ENCODE measurements around the gene SLC39A9. TPM values are rescaled to one million over a fixed set of nuclear protein-coding genes. Genes with fewer than 3 reads are reported as not detected.
A peak's percentile ranks its signal among the peaks of the same experiment; 100 is the strongest.

Gene SLC39A9
- total RNA-seq, 1 experiment from 2014 or later: 44.1 TPM

DNA sequence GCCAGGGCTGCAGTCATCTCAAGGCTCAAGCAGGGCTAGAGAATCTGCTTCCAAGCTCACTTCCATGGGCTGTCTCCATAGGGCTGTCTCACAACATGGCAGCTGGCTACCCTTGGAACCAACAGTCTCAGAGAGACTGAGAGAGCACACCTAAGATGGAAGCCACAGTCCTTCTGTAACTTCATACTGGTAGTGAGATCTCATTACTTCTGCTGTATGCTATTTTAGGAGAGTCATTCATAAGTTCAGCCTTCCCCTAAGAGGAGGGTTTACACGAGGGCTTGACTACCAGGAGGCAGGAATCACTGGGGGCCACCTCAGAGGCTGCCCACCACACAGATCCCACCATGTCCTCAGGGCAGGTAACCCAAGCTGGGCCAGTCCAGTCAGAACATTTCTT lies 30.1 kb upstream of the SLC39A9 start (continued):
- TF ChIP-seq, protein P1, sequence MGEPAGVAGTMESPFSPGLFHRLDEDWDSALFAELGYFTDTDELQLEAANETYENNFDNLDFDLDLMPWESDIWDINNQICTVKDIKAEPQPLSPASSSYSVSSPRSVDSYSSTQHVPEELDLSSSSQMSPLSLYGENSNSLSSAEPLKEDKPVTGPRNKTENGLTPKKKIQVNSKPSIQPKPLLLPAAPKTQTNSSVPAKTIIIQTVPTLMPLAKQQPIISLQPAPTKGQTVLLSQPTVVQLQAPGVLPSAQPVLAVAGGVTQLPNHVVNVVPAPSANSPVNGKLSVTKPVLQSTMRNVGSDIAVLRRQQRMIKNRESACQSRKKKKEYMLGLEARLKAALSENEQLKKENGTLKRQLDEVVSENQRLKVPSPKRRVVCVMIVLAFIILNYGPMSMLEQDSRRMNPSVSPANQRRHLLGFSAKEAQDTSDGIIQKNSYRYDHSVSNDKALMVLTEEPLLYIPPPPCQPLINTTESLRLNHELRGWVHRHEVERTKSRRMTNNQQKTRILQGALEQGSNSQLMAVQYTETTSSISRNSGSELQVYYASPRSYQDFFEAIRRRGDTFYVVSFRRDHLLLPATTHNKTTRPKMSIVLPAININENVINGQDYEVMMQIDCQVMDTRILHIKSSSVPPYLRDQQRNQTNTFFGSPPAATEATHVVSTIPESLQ (CRISPR knock-in tag; IDR thresholded peaks at IDR 0.05): no peak
- TF ChIP-seq IRF2 (CRISPR knock-in tag; IDR thresholded peaks at IDR 0.05; ENCODE audit: borderline replicate concordance, low read depth): no peak
- TF ChIP-seq, protein P2, sequence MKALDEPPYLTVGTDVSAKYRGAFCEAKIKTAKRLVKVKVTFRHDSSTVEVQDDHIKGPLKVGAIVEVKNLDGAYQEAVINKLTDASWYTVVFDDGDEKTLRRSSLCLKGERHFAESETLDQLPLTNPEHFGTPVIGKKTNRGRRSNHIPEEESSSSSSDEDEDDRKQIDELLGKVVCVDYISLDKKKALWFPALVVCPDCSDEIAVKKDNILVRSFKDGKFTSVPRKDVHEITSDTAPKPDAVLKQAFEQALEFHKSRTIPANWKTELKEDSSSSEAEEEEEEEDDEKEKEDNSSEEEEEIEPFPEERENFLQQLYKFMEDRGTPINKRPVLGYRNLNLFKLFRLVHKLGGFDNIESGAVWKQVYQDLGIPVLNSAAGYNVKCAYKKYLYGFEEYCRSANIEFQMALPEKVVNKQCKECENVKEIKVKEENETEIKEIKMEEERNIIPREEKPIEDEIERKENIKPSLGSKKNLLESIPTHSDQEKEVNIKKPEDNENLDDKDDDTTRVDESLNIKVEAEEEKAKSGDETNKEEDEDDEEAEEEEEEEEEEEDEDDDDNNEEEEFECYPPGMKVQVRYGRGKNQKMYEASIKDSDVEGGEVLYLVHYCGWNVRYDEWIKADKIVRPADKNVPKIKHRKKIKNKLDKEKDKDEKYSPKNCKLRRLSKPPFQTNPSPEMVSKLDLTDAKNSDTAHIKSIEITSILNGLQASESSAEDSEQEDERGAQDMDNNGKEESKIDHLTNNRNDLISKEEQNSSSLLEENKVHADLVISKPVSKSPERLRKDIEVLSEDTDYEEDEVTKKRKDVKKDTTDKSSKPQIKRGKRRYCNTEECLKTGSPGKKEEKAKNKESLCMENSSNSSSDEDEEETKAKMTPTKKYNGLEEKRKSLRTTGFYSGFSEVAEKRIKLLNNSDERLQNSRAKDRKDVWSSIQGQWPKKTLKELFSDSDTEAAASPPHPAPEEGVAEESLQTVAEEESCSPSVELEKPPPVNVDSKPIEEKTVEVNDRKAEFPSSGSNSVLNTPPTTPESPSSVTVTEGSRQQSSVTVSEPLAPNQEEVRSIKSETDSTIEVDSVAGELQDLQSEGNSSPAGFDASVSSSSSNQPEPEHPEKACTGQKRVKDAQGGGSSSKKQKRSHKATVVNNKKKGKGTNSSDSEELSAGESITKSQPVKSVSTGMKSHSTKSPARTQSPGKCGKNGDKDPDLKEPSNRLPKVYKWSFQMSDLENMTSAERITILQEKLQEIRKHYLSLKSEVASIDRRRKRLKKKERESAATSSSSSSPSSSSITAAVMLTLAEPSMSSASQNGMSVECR (CRISPR knock-in tag; IDR thresholded peaks at IDR 0.05; ENCODE audit: borderline replicate concordance): no peak
- TF ChIP-seq ZNF232 (CRISPR knock-in tag; IDR thresholded peaks at IDR 0.05): no peak
- TF ChIP-seq ZBTB21 (CRISPR knock-in tag; IDR thresholded peaks at IDR 0.05; ENCODE audit: borderline replicate concordance): no peak
- TF ChIP-seq, protein P3, sequence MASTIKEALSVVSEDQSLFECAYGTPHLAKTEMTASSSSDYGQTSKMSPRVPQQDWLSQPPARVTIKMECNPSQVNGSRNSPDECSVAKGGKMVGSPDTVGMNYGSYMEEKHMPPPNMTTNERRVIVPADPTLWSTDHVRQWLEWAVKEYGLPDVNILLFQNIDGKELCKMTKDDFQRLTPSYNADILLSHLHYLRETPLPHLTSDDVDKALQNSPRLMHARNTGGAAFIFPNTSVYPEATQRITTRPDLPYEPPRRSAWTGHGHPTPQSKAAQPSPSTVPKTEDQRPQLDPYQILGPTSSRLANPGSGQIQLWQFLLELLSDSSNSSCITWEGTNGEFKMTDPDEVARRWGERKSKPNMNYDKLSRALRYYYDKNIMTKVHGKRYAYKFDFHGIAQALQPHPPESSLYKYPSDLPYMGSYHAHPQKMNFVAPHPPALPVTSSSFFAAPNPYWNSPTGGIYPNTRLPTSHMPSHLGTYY (CRISPR knock-in tag; IDR thresholded peaks at IDR 0.05): no peak

DNA sequence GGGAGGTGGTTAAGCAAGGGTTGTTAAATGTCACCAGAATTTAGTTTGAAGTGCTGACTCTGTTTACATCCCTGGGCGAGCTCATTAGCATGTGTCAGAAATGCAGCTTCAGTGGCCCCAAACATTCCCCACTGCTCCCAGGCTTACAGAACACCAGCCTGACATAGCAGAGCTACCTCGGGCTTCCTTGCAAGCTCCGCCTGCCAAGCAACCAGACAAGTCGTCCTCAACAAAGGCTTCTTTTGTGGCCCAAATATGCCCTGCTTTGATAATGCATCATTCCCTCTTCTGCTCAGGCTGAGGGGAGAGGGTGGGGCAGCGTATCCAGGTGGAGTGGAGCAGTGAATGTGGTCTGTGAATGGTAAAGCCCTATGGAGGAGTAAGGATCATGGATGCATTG lies 28.4 kb upstream of the SLC39A9 start:
- Mint-ChIP-seq H3K27ac (no peak overlapping the region), H3K4me1 (no peaks in the 10 kb centered on the region), H3K36me3 (peaks cover 8% of the 10 kb centered on the region), H3K4me3 (no peak overlapping the region), H3K27me3 (ENCODE audit: low read depth) (no peaks in the 10 kb centered on the region), H3K9me3 (no peaks in the 10 kb centered on the region)
- ChIA-PET POLR2A (no interaction called here), CTCF (interaction anchor here (0.8 to 2.2 kb wide), 4 partner anchors 23 to 127 kb away, joined by 3 to 7 read pairs (median 4); partner anchors contain the start of genes ERH, GALNT16 and SLC39A9)
- DNase-seq (ENCODE audit: low spot score): no peak
- peak; percentile 34 for ATAC-seq
- TF ChIP-seq NR3C1 (CRISPR knock-in tag; conservative IDR thresholded peaks at IDR 0.05; ENCODE audit: low read depth) (no peak), FOXJ3 (CRISPR knock-in tag; IDR thresholded peaks at IDR 0.05; ENCODE audit: borderline replicate concordance) (no peak), TCF7 (CRISPR knock-in tag; IDR thresholded peaks at IDR 0.05; ENCODE audit: low read depth) (no peak), CREB1 (CRISPR knock-in tag; IDR thresholded peaks at IDR 0.05) (no peak), SMAD3 (CRISPR knock-in tag; IDR thresholded peaks at IDR 0.05; ENCODE audit: borderline replicate concordance) (no peak), ATF1 (CRISPR knock-in tag; IDR thresholded peaks at IDR 0.05) (no peak), ZNF232 (CRISPR knock-in tag; IDR thresholded peaks at IDR 0.05) (no peak), ZNF317 (CRISPR knock-in tag; IDR thresholded peaks at IDR 0.05; ENCODE audit: borderline replicate concordance, low read depth) (no peak), OVOL2 (CRISPR knock-in tag; IDR thresholded peaks at IDR 0.05; ENCODE audit: borderline replicate concordance) (no peak)
- TF ChIP-seq, protein P2 (CRISPR knock-in tag; IDR thresholded peaks at IDR 0.05; ENCODE audit: borderline replicate concordance): no peak
- TF ChIP-seq, protein P4, sequence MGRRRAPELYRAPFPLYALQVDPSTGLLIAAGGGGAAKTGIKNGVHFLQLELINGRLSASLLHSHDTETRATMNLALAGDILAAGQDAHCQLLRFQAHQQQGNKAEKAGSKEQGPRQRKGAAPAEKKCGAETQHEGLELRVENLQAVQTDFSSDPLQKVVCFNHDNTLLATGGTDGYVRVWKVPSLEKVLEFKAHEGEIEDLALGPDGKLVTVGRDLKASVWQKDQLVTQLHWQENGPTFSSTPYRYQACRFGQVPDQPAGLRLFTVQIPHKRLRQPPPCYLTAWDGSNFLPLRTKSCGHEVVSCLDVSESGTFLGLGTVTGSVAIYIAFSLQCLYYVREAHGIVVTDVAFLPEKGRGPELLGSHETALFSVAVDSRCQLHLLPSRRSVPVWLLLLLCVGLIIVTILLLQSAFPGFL (CRISPR knock-in tag; IDR thresholded peaks at IDR 0.05; ENCODE audit: borderline replicate concordance): no peak
- TF ChIP-seq, protein P5, sequence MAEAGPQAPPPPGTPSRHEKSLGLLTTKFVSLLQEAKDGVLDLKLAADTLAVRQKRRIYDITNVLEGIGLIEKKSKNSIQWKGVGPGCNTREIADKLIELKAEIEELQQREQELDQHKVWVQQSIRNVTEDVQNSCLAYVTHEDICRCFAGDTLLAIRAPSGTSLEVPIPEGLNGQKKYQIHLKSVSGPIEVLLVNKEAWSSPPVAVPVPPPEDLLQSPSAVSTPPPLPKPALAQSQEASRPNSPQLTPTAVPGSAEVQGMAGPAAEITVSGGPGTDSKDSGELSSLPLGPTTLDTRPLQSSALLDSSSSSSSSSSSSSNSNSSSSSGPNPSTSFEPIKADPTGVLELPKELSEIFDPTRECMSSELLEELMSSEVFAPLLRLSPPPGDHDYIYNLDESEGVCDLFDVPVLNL (CRISPR knock-in tag; IDR thresholded peaks at IDR 0.05; ENCODE audit: borderline replicate concordance, low read depth): no peak
- TF ChIP-seq, protein P6, sequence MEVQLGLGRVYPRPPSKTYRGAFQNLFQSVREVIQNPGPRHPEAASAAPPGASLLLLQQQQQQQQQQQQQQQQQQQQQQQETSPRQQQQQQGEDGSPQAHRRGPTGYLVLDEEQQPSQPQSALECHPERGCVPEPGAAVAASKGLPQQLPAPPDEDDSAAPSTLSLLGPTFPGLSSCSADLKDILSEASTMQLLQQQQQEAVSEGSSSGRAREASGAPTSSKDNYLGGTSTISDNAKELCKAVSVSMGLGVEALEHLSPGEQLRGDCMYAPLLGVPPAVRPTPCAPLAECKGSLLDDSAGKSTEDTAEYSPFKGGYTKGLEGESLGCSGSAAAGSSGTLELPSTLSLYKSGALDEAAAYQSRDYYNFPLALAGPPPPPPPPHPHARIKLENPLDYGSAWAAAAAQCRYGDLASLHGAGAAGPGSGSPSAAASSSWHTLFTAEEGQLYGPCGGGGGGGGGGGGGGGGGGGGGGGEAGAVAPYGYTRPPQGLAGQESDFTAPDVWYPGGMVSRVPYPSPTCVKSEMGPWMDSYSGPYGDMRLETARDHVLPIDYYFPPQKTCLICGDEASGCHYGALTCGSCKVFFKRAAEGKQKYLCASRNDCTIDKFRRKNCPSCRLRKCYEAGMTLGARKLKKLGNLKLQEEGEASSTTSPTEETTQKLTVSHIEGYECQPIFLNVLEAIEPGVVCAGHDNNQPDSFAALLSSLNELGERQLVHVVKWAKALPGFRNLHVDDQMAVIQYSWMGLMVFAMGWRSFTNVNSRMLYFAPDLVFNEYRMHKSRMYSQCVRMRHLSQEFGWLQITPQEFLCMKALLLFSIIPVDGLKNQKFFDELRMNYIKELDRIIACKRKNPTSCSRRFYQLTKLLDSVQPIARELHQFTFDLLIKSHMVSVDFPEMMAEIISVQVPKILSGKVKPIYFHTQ (CRISPR knock-in tag; IDR thresholded peaks at IDR 0.05): no peak
